Stimulated activated CD8-positive, alpha-beta memory T cell treated with anti-CD3 and anti-CD28 coated beads, Interleukin-15, amount 100 ng/mL, for 24 hours (primary cell): ENCODE data around the gene RXRB.

ENCODE experiments used
- DNase-seq: peaks from one replicate; pipeline ENCODE4 v3.0.0-alpha.2; 2020; ENCODE audit warnings: low read depth

The RXRB gene

GRCh38 chr6:33211666-33212422, 11.4 kb upstream of the RXRB start:
- DNase-seq = no peak

GRCh38 chr6:33211136-33211535, 10.7 kb upstream of the RXRB start:
- no peak for DNase-seq

DNA sequence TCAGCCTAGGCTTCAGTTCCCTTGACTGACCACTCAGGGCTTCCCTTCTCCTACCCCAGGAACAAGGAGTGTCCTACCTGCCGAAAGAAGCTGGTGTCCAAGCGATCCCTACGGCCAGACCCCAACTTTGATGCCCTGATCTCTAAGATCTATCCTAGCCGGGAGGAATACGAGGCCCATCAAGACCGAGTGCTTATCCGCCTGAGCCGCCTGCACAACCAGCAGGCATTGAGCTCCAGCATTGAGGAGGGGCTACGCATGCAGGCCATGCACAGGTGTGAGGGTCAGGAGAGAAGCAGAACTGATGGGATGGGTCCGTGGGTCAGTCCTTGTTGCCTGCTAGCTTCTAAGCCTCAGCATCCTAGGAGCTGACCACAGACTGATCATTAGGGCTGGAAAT, 9.4 kb upstream of the RXRB start:
- no peak for DNase-seq

- DNase-seq = peak; percentile 80
These were observed 7.9 kb upstream of the RXRB start, which contains the start of gene RING1 for GRCh38 chr6:33208091-33208967. Gene RING1 (plus strand): TSS chr6:33208500. CDS start chr6:33208823, 323 bp downstream.

DNA sequence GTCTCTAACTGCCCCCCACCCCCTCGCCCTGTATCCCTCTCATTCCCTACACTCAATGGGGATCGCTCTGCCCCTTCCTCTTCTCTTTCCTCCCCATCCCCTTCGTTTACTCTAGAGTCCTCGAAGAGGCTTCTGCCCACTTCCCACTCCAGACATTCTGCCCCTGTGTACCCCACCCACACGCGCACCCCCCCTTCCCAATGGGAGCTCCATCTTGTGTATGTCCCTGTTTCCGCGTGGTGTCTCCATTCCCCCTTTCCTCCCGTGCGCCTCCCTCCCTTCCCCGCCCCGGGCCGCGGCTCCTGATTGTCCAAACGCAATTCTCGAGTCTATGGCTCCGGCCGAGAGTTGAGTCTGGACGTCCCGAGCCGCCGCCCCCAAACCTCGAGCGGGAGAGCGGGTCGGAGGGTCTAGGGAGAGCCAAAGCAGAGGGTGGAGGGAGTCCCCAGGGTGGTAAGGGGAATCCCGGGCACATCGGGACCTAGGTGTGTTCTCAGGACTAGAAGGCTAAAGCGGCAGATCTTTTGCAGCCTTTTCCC, 7.2 kb upstream of the RXRB start:
- no peak for DNase-seq

DNA sequence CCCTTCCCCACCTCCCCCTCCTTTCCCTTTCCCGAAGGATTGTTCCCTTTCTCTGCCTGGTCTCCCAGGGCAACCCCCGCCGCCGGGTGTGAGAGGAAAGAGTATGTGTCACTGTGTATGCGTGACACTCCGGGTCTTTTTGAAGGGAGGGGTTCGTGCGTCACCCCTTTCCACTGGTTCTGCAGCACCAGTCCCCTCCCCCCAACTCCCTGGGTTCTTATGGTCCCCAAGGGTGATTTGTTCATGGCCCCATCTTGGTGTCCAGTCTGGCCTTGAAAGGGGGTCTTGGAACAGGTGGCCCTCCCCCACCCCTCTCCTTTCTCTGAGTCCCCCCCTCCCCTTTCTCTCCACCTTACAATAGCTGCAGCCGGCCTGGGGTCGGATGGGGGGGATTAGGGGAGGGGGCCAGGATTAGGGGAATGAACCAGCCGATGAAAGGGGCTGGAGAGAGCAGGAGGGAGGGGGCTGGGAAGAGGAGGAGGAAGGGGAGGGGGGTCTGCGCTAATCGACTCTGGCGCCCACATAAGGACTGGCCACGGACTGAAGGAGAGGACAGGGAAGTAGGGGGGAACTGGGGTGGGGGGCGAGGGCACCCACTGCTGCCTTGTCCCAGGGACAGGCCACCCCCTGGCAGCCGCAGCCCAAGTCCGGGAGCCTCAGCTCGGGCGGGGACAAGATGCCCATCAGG, 6.5 kb upstream of the RXRB start:
- DNase-seq = no peak

DNA sequence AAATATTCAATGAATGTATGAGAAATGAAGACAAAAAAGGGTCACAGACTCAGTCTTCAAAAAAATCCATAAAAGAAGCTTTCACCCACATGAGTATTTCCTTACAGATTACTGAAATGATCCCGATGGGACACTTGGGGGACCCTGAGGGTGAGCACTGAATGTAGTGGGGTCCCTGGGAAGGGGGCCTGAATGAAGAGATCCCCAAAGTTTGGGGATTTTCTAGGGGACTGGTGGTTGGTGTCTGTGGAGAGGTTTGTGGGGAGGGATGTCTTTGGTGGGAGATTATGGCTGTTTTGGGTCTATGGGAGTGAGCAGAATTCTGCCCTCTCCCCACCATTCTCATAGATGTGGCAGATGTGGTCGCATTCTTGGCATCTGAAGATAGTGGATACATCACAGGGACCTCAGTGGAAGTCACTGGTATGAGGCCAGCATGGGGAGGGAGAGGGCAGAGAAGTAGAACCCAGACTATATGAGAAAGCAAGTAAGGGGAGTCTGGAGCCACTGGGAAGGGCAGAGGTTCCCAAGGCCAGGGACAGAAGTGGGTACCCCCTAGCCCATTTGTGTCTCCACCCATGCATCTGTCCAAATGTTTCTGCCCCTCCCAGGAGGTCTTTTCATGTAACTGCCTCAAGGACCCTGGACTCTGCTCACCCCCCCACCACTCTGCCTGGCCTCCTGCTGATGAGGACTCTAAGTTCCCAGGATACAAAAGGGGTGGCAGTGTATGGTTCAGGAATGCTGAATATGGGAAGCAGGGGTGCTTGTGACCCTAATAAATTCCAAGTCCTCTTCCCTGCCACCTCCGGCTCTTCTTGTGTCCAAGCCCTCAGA, 5.8 kb upstream of the RXRB start:
- DNase-seq = no peak

GRCh38 chr6:33205191-33206026, 4.9 kb upstream of the RXRB start:
- DNase-seq = no peak

DNA sequence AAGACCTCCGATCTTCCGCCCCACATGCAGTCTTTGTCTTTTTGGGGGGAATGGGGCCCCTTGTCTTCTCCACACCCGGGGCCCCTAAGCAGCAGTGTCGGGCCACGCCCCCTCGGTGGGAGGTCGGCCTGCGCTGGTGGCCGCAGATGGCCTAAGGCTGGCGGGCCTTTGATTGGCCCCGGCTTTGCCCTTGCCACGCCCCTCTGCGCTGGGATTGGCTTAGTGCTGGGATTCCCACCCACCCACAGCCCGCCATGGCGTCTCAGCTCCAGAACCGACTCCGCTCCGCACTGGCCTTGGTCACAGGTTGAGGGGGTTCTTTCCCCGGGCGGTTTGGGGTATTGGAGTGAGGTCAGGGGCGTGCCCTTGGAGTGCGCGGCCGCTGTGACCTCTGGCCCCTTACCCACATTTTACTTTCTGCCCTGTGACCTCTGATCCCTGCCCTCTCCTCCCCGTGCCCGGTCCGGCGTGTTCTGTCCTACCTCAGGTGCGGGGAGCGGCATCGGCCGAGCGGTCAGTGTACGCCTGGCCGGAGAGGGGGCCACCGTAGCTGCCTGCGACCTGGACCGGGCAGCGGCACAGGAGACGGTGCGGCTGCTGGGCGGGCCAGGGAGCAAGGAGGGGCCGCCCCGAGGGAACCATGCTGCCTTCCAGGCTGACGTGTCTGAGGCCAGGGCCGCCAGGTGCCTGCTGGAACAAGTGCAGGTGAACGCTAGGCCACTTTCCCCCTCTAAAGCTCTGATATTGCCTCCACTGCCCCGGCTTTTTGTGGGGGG, 4.1 kb upstream of the RXRB start, which contains the start of gene HSD17B8:
TSS of gene HSD17B8 (plus strand) at position 241 of the 776 bp plus-strand sequence. CDS start at position 255, 14 bp downstream.
- peak; percentile 78 for DNase-seq

GRCh38 chr6:33204165-33204414, 3.6 kb upstream of the RXRB start:
- no peak for DNase-seq

DNA sequence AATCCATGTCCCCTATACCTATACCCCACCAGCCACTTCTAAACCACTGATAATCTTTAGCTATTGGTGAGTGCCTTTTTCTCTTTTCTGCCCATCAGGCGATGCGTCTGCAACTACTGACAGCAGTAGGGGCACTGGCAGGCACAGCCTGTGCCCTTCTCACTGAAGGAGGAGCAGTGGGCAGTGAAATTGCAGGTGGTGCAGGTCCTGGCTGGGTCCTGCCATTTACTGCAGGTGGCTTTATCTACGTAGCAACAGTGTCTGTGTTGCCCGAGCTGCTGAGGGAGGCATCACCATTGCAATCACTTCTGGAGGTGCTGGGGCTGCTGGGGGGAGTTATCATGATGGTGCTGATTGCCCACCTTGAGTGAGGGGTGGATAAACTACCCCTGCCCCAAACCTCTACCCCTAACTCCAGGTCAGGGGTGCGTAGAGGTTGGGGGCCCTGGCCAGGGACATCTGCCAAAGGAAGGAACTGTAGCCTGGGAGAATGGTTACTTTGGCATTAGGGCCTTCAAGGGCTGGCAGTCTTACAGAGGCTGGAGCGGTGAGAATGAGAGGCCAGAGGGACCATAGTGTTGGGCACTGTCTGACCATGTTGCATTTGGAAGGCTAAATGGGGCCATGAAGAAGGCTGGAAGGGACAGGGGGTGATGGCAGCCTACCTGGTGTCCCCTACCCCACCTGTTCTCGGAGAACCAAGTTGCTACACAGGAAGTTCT, 3.1 kb upstream of the RXRB start:
- no peak for DNase-seq

GRCh38 chr6:33202799-33203198, 2.3 kb upstream of the RXRB start:
- no peak for DNase-seq

GRCh38 chr6:33201935-33202334, 1.5 kb upstream of the RXRB start:
- no peak for DNase-seq

- DNase-seq = no peak
These were observed 681 bp upstream of the RXRB start for GRCh38 chr6:33201147-33201545.

DNA sequence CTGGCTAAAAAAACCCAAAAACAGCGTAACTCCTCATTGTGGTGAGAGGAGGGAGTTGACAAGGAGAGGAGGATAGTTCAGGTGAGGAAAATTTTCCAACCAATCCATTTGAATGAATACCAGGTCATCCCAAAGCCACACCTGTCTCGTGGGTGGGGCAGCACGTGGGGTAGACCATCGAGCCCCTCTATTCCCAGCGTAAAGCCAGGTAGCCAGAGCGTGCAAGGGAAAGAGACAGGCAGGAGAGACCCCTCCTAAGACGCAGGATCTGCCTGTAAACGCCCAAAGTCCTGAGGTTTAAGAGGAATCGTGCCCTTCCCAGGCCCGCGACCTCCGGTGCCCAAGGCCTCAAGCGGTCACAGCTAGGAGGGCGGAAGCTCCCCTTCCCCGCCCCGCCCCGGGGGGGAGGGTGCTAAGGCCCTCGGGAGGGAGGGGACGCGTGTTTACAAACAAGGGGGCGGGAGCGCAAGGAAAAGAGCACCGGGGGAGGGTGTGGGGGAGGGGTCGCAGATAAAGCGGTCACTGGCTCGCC, 712 bp downstream of the RXRB start:
- DNase-seq = no peak

GRCh38 chr6:33198853-33199436, 1.5 kb downstream of the RXRB start:
- DNase-seq = no peak

GRCh38 chr6:33198159-33198852, 2.2 kb downstream of the RXRB start:
- no peak for DNase-seq
